ENCODE measurements around the gene AFAP1.
A peak's percentile ranks its signal among the peaks of the same experiment; 100 is the strongest.

Gene AFAP1

DNA sequence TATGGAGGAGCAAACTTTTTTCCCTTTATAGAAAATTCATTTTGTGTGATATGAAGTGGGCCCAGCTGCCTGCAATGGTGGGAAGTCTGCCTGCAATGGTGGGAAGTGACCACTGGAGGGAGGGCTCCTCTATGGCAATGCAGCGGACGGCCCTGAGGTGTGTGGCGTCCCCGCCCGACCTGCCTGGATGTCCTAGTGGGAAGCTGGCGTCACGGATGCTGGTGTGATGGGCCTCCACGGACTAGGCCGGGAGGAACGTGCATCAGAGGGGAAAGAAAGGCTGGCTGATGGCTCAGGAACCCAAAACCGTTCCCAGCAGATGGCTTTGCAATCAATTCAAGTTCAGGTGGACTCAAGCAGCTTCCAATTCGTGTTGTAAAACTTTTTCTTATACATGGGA lies 177.9 kb downstream of the AFAP1 start:
- Histone ChIP-seq H3K9me3 (ENCODE audit: control insufficient read depth, insufficient read depth, low read depth, low read length) (no peaks in the 10 kb centered on the region), H3K27ac (ENCODE audit: extremely low read depth, low read depth, low read length) (no peak overlapping the region), H3K4me1 (ENCODE audit: control insufficient read depth, insufficient read depth, low read length) (no peaks in the 10 kb centered on the region; the same call in 1 of the 2 replicates), H3K36me3 (ENCODE audit: control insufficient read depth in 2 of 2, insufficient read depth in 1 of 2, low read length in 2 of 2) (peaks cover 0 to 2% of the 10 kb centered on the region in 2 experiments; a peak in 1 of 3 replicates), H3K4me3 (ENCODE audit: low read depth, low read length) (no peak overlapping the region)
- POLR2A ChIA-PET: interaction anchor here (0.5 kb wide), 1 partner anchor 142 kb away, joined by 4 read pairs; no protein-coding TSS in a partner anchor
- CTCF ChIA-PET: interaction anchor here (0.6 to 3.5 kb wide), 19 partner anchors 9 to 391 kb away, joined by 3 to 37 read pairs (median 3); no protein-coding TSS in a partner anchor
- TF ChIP-seq ZNF548 (tag by site-specific recombination; IDR thresholded peaks at IDR 0.05) (no peak), ZNF561 (tag by site-specific recombination; IDR thresholded peaks at IDR 0.05; ENCODE audit: borderline replicate concordance) (no peak), KLF8 (tag by site-specific recombination; IDR thresholded peaks at IDR 0.05) (no peak), SP3 (tag by site-specific recombination; IDR thresholded peaks at IDR 0.05) (no peak), ZNF664 (tag by site-specific recombination; IDR thresholded peaks at IDR 0.05) (no peak), ZNF791 (tag by site-specific recombination; IDR thresholded peaks at IDR 0.05) (no peak), ZNF768 (tag by site-specific recombination; IDR thresholded peaks at IDR 0.05) (no peak), ZNF626 (tag by site-specific recombination; IDR thresholded peaks at IDR 0.05) (no peak), MZF1 (tag by site-specific recombination; IDR thresholded peaks at IDR 0.05; ENCODE audit: borderline replicate concordance) (no peak), PRDM1 (tag by site-specific recombination; IDR thresholded peaks at IDR 0.05) (no peak), OVOL3 (tag by site-specific recombination; IDR thresholded peaks at IDR 0.05) (no peak), ZBTB21 (tag by site-specific recombination; IDR thresholded peaks at IDR 0.05) (no peak), ZNF175 (tag by site-specific recombination; IDR thresholded peaks at IDR 0.05) (no peak), ZNF529 (tag by site-specific recombination; IDR thresholded peaks at IDR 0.05; ENCODE audit: insufficient replicate concordance) (no peak), HOXC10 (CRISPR knock-in tag; IDR thresholded peaks at IDR 0.05) (no peak), ZSCAN16 (tag by site-specific recombination; IDR thresholded peaks at IDR 0.05) (no peak), TRIM28 (IDR thresholded peaks at IDR 0.05; ENCODE audit: borderline replicate concordance, low read length) (no peak), ZNF654 (tag by site-specific recombination; IDR thresholded peaks at IDR 0.05; ENCODE audit: low read depth) (peak; percentile 34; the same call in 1 of the 2 replicates), ZBTB17 (tag by site-specific recombination; IDR thresholded peaks at IDR 0.05) (no peak), ZFP69B (tag by site-specific recombination; IDR thresholded peaks at IDR 0.05) (peak; percentile 62; the same call in 1 of the 2 replicates), ZNF10 (tag by site-specific recombination; IDR thresholded peaks at IDR 0.05) (no peak)
- TF ChIP-seq, protein P1, sequence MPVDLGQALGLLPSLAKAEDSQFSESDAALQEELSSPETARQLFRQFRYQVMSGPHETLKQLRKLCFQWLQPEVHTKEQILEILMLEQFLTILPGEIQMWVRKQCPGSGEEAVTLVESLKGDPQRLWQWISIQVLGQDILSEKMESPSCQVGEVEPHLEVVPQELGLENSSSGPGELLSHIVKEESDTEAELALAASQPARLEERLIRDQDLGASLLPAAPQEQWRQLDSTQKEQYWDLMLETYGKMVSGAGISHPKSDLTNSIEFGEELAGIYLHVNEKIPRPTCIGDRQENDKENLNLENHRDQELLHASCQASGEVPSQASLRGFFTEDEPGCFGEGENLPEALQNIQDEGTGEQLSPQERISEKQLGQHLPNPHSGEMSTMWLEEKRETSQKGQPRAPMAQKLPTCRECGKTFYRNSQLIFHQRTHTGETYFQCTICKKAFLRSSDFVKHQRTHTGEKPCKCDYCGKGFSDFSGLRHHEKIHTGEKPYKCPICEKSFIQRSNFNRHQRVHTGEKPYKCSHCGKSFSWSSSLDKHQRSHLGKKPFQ (tag by site-specific recombination; IDR thresholded peaks at IDR 0.05): peak; percentile 38; the same call in 1 of the 2 replicates
- TF ChIP-seq, protein P2, sequence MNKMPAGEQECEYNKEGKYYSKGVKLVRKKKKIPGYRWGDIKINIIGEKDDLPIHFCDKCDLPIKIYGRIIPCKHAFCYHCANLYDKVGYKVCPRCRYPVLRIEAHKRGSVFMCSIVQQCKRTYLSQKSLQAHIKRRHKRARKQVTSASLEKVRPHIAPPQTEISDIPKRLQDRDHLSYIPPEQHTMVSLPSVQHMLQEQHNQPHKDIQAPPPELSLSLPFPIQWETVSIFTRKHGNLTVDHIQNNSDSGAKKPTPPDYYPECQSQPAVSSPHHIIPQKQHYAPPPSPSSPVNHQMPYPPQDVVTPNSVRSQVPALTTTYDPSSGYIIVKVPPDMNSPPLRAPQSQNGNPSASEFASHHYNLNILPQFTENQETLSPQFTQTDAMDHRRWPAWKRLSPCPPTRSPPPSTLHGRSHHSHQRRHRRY (tag by site-specific recombination; IDR thresholded peaks at IDR 0.05): no peak
- TF ChIP-seq, protein P3, sequence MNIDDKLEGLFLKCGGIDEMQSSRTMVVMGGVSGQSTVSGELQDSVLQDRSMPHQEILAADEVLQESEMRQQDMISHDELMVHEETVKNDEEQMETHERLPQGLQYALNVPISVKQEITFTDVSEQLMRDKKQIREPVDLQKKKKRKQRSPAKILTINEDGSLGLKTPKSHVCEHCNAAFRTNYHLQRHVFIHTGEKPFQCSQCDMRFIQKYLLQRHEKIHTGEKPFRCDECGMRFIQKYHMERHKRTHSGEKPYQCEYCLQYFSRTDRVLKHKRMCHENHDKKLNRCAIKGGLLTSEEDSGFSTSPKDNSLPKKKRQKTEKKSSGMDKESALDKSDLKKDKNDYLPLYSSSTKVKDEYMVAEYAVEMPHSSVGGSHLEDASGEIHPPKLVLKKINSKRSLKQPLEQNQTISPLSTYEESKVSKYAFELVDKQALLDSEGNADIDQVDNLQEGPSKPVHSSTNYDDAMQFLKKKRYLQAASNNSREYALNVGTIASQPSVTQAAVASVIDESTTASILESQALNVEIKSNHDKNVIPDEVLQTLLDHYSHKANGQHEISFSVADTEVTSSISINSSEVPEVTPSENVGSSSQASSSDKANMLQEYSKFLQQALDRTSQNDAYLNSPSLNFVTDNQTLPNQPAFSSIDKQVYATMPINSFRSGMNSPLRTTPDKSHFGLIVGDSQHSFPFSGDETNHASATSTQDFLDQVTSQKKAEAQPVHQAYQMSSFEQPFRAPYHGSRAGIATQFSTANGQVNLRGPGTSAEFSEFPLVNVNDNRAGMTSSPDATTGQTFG (tag by site-specific recombination; IDR thresholded peaks at IDR 0.05; ENCODE audit: borderline replicate concordance): no peak
- TF ChIP-seq, protein P4, sequence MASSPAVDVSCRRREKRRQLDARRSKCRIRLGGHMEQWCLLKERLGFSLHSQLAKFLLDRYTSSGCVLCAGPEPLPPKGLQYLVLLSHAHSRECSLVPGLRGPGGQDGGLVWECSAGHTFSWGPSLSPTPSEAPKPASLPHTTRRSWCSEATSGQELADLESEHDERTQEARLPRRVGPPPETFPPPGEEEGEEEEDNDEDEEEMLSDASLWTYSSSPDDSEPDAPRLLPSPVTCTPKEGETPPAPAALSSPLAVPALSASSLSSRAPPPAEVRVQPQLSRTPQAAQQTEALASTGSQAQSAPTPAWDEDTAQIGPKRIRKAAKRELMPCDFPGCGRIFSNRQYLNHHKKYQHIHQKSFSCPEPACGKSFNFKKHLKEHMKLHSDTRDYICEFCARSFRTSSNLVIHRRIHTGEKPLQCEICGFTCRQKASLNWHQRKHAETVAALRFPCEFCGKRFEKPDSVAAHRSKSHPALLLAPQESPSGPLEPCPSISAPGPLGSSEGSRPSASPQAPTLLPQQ (tag by site-specific recombination; IDR thresholded peaks at IDR 0.05): peak; percentile 74
- TF ChIP-seq, protein P5, sequence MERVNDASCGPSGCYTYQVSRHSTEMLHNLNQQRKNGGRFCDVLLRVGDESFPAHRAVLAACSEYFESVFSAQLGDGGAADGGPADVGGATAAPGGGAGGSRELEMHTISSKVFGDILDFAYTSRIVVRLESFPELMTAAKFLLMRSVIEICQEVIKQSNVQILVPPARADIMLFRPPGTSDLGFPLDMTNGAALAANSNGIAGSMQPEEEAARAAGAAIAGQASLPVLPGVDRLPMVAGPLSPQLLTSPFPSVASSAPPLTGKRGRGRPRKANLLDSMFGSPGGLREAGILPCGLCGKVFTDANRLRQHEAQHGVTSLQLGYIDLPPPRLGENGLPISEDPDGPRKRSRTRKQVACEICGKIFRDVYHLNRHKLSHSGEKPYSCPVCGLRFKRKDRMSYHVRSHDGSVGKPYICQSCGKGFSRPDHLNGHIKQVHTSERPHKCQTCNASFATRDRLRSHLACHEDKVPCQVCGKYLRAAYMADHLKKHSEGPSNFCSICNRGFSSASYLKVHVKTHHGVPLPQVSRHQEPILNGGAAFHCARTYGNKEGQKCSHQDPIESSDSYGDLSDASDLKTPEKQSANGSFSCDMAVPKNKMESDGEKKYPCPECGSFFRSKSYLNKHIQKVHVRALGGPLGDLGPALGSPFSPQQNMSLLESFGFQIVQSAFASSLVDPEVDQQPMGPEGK (tag by site-specific recombination; IDR thresholded peaks at IDR 0.05): no peak
- TF ChIP-seq, protein P6, sequence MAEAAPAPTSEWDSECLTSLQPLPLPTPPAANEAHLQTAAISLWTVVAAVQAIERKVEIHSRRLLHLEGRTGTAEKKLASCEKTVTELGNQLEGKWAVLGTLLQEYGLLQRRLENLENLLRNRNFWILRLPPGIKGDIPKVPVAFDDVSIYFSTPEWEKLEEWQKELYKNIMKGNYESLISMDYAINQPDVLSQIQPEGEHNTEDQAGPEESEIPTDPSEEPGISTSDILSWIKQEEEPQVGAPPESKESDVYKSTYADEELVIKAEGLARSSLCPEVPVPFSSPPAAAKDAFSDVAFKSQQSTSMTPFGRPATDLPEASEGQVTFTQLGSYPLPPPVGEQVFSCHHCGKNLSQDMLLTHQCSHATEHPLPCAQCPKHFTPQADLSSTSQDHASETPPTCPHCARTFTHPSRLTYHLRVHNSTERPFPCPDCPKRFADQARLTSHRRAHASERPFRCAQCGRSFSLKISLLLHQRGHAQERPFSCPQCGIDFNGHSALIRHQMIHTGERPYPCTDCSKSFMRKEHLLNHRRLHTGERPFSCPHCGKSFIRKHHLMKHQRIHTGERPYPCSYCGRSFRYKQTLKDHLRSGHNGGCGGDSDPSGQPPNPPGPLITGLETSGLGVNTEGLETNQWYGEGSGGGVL (tag by site-specific recombination; IDR thresholded peaks at IDR 0.05): no peak
